Prostate gland (tissue), 2 donors: Measurements from ENCODE around the gene TCP1.

Experiments used
- POLR2A ChIP-seq: fragments of 450-650 bp; IDR thresholded peaks from one replicate; pipeline ENCODE4 v1.6.1; 2016; ENCODE audit warnings: antibody characterized with exemption, mild to moderate bottlenecking
- TF ChIP-seq, protein P1 (sequence below), 4 experiments: fragments of 200-600 bp in 2 of 4; fragments of 450-650 bp in 2 of 4; sonication (generic) in 2 of 4; IDR thresholded peaks; 1 replicate in 3 of 4; 2 replicates in 1 of 4; pipeline ENCODE4 v1.5.1; 2016 to 2019; ENCODE audit warnings: antibody characterized with exemption in 4 of 4, mild to moderate bottlenecking in 2 of 4, moderate library complexity in 2 of 4

DNA sequence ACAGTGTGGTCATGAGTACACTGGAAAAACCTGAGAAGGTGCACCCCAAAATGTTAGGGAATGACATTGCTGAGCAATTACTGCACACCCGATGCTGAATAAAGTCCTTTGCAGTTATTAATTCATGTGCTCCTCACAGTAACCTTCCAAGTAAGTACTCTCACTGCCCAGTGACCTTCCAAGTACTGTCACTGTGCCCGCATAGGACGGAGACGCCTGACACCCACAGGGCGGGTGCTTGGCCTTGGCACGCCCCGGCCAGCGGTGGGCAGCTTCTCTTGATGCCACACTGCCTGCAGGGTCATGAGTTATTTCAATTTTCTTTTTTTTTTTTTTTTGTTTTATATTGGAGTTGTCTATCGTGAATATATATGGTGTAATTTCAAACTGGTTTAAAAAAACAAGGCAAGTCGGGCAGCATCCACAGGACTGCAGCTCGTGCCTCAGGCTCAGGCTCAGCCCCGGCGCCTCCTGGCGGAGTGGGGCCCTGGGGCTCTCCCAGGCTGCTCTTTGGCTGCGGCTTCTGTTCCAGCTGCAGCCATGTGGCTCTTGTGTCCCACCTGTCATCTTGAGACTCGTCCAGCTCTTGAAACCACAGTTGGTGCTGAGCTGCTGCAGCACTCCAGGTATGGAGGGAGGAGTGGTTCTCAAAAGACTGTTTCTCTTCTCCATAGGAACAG lies 37.7 kb upstream of the TCP1 start:
- TF ChIP-seq, protein P1, sequence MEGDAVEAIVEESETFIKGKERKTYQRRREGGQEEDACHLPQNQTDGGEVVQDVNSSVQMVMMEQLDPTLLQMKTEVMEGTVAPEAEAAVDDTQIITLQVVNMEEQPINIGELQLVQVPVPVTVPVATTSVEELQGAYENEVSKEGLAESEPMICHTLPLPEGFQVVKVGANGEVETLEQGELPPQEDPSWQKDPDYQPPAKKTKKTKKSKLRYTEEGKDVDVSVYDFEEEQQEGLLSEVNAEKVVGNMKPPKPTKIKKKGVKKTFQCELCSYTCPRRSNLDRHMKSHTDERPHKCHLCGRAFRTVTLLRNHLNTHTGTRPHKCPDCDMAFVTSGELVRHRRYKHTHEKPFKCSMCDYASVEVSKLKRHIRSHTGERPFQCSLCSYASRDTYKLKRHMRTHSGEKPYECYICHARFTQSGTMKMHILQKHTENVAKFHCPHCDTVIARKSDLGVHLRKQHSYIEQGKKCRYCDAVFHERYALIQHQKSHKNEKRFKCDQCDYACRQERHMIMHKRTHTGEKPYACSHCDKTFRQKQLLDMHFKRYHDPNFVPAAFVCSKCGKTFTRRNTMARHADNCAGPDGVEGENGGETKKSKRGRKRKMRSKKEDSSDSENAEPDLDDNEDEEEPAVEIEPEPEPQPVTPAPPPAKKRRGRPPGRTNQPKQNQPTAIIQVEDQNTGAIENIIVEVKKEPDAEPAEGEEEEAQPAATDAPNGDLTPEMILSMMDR (IDR thresholded peaks at IDR 0.05): no peak
- no peak for TF ChIP-seq POLR2A
